ENCODE results near the gene ZDHHC14. TPM values are rescaled to one million over a fixed set of nuclear protein-coding genes. Genes with fewer than 3 reads are reported as not detected.

ZDHHC14 gene
- total and polyA plus RNA-seq, 2 of the 8 experiments (the other 6 are each of a cell fraction or from before 2014, with no cell fraction given), result 2.9 to 5.3 TPM

DNA sequence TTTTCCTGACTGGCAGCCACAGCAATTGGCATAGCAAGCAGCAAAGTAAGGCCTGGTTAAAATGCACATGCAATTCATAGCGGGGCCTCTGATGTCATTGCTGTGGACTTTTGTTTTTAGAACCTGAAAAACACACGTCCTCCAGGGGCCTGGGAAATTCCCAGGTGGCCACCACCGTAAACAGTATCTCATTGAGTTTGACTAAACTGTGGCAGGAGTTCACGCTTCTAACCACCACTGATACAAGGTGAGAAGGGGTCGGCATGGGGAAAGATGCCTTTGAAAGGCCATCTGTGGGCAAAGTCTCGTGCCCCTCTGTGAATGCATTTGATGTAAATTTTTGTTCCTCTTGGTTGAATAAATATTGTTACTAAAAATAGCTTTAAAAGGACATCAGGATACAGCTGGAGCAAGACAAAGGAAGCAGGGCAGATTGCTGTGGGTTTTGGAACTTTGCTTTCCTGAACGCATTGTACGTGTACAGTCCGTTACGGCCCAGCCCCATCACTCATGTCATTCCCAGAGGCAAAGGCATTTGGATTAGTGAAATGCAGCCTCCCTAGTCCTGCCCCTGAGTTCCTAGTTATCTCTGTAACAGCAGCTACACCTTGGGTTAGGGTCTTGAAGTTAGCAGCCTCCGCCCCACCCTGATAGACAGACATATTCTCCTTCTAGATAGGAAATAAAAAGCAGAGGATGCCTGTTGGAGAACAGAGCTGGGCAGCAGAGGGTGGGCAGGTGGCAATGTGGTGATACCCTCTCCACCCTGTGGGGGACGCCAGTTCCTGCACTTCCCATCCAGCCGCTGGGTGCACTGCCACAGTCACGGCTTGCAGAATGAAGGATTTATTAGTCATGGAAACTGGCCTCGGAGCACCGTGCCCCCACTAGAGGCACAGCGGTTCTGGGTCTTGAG is 80.3 kb downstream of the ZDHHC14 start:
- Histone ChIP-seq H2AFZ (ENCODE audit: low read length) (no peak overlapping the region), H2AK5ac (ENCODE audit: low read depth, low read length) (no peak overlapping the region), H3K4ac (replicated peaks; ENCODE audit: insufficient read length, low read depth, low read length) (no peak overlapping the region), H3K4me2 (ENCODE audit: insufficient read depth in 1 of 2, low read depth in 2 of 2, low read length in 2 of 2) (no peak overlapping the region), H3K27ac (ENCODE audit: low read depth, low read length) (no peak overlapping the region), H2BK20ac (ENCODE audit: low read length) (no peak overlapping the region), H3K9me3 (ENCODE audit: insufficient read depth in 2 of 2, low read depth in 1 of 2, low read length in 1 of 2) (no peaks in the 10 kb centered on the region), H3K79me1 (ENCODE audit: low read depth, low read length) (no peaks in the 10 kb centered on the region), H2BK15ac (ENCODE audit: low read length) (no peak overlapping the region), H3K27me3 (replicated peaks in 1 of 4; ENCODE audit: control insufficient read depth in 3 of 4, extremely low read depth in 1 of 4, insufficient read depth in 3 of 4, low read length in 3 of 4) (no peaks in the 10 kb centered on the region), H3K9ac (replicated peaks in 1 of 4; ENCODE audit: extremely low read depth in 1 of 4, low read depth in 3 of 4, low read length in 3 of 4) (no peak overlapping the region), H4K5ac (ENCODE audit: insufficient read length, low read depth, low read length) (no peak overlapping the region), H3K36me3 (ENCODE audit: control insufficient read depth in 2 of 4, insufficient read depth in 4 of 4, low read length in 3 of 4) (no peaks in the 10 kb centered on the region), H3K18ac (ENCODE audit: extremely low read depth, low read length) (no peak overlapping the region), H3K4me1 (replicated peaks in 1 of 4; ENCODE audit: control insufficient read depth in 3 of 4, insufficient read depth in 4 of 4, low read length in 3 of 4) (peaks cover 0 to 14% (median 0%) of the 10 kb centered on the region in 4 experiments; a peak in 6 of 7 replicates), H4K20me1 (replicated peaks in 1 of 2; ENCODE audit: control insufficient read depth in 1 of 2, insufficient read depth in 2 of 2, low read length in 2 of 2) (no peaks in the 10 kb centered on the region), H3K4me3 (ENCODE audit: extremely low read depth in 1 of 4, insufficient read depth in 2 of 4, low read depth in 3 of 4, low read length in 4 of 4) (no peak overlapping the region), H4K91ac (replicated peaks; ENCODE audit: insufficient read length, low read length) (no peak overlapping the region), H3K79me2 (ENCODE audit: control insufficient read depth in 1 of 2, insufficient read depth in 2 of 2, low read length in 2 of 2) (no peaks in the 10 kb centered on the region), H3K56ac (replicated peaks; ENCODE audit: insufficient read length, low read depth, low read length) (no peak overlapping the region), H2BK120ac (replicated peaks; ENCODE audit: low read depth, low read length) (no peak overlapping the region), H4K8ac (ENCODE audit: extremely low read depth, insufficient read depth, low read length) (no peak overlapping the region), H3K23ac (ENCODE audit: insufficient read length) (no peak overlapping the region), H3K23me2 (ENCODE audit: low read depth, low read length) (no peaks in the 10 kb centered on the region), H2BK5ac (ENCODE audit: low read depth, low read length) (no peak overlapping the region), H3K14ac (ENCODE audit: insufficient read length) (no peak overlapping the region), H2BK12ac (ENCODE audit: low read depth, low read length) (no peak overlapping the region)
- TF ChIP-seq, protein P1, sequence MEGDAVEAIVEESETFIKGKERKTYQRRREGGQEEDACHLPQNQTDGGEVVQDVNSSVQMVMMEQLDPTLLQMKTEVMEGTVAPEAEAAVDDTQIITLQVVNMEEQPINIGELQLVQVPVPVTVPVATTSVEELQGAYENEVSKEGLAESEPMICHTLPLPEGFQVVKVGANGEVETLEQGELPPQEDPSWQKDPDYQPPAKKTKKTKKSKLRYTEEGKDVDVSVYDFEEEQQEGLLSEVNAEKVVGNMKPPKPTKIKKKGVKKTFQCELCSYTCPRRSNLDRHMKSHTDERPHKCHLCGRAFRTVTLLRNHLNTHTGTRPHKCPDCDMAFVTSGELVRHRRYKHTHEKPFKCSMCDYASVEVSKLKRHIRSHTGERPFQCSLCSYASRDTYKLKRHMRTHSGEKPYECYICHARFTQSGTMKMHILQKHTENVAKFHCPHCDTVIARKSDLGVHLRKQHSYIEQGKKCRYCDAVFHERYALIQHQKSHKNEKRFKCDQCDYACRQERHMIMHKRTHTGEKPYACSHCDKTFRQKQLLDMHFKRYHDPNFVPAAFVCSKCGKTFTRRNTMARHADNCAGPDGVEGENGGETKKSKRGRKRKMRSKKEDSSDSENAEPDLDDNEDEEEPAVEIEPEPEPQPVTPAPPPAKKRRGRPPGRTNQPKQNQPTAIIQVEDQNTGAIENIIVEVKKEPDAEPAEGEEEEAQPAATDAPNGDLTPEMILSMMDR (IDR thresholded peaks at IDR 0.05; ENCODE audit: control extremely low read depth in 1 of 3, insufficient read depth in 1 of 3, low read depth in 1 of 3, low read length in 3 of 3), result peak; percentile 71 to 82 (median 81)
- TF ChIP-seq RAD21 (IDR thresholded peaks at IDR 0.05 in 1 of 2, conservative IDR thresholded peaks at IDR 0.05 in 1 of 2; ENCODE audit: low read depth in 2 of 2, low read length in 2 of 2) (peak; percentile 70 to 79), BACH1 (IDR thresholded peaks at IDR 0.05; ENCODE audit: low read length) (no peak), BCL11A (IDR thresholded peaks at IDR 0.05; ENCODE audit: low read depth in 2 of 2, low read length in 2 of 2) (no peak), JUN (IDR thresholded peaks at IDR 0.05; ENCODE audit: low read depth, low read length) (no peak)
- WGBS, 2 experiments (ENCODE audit: extremely low coverage in 1 of 2, insufficient coverage in 1 of 2, insufficient read length in 1 of 2, insufficient replicate concordance in 2 of 2, low coverage in 1 of 2, low lambda C conversion rate in 2 of 2, missing lambda C conversion rate in 1 of 2), result 83% methylated on average over 17 of the region's 17 CpGs; no CpG with 5 or more reads in 1 of the 2 experiments
- DNase-seq (ENCODE audit: low read depth in 1 of 2, low spot score in 2 of 2) (no peak), FAIRE-seq (no peak)
- CTCF ChIA-PET (ENCODE audit: partially characterized antibody), result interaction anchor here (0.7 to 5.3 kb wide), 20 partner anchors 10 to 205 kb away, joined by 3 to 34 read pairs (median 4); no protein-coding TSS in a partner anchor
- POLR2A ChIA-PET (ENCODE audit: partially characterized antibody), result no interaction called here
